Measurements from ENCODE around the gene ACAA1.

The ACAA1 gene

DNA sequence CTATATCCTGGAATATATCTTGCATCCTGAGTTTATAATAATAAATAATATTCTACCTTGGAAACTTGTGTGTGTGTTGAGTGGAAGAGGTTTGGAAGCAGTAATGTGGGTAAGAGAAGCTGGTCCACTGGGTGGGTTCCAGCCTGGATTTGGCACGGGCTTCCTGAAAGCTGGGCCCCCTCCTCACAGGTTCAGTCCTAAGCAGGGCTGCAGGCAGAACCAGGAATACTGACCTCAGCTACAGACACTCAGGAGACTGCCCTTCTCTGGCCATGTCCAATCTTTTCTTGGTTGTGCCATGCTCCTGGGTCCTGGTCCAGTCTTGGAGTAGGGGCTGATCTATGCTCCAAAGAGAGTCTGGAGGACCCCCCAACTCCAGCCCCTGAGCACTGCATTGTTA is 6.0 kb upstream of the ACAA1 start:
- TF ChIP-seq, protein P1, sequence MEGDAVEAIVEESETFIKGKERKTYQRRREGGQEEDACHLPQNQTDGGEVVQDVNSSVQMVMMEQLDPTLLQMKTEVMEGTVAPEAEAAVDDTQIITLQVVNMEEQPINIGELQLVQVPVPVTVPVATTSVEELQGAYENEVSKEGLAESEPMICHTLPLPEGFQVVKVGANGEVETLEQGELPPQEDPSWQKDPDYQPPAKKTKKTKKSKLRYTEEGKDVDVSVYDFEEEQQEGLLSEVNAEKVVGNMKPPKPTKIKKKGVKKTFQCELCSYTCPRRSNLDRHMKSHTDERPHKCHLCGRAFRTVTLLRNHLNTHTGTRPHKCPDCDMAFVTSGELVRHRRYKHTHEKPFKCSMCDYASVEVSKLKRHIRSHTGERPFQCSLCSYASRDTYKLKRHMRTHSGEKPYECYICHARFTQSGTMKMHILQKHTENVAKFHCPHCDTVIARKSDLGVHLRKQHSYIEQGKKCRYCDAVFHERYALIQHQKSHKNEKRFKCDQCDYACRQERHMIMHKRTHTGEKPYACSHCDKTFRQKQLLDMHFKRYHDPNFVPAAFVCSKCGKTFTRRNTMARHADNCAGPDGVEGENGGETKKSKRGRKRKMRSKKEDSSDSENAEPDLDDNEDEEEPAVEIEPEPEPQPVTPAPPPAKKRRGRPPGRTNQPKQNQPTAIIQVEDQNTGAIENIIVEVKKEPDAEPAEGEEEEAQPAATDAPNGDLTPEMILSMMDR (IDR thresholded peaks at IDR 0.05): no peak

DNA sequence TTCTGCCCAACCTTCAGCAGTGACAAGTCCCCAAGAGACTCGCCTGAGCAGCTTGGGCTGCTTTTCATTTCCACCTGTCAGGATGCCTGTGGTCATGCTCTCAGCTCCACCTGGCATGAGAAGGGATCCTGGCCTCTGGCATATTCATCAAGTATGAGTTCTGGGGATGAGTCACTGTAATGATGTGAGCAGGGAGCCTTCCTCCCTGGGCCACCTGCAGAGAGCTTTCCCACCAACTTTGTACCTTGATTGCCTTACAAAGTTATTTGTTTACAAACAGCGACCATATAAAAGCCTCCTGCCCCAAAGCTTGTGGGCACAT is 5.0 kb upstream of the ACAA1 start:
- TF ChIP-seq, protein P1 (IDR thresholded peaks at IDR 0.05): no peak

DNA sequence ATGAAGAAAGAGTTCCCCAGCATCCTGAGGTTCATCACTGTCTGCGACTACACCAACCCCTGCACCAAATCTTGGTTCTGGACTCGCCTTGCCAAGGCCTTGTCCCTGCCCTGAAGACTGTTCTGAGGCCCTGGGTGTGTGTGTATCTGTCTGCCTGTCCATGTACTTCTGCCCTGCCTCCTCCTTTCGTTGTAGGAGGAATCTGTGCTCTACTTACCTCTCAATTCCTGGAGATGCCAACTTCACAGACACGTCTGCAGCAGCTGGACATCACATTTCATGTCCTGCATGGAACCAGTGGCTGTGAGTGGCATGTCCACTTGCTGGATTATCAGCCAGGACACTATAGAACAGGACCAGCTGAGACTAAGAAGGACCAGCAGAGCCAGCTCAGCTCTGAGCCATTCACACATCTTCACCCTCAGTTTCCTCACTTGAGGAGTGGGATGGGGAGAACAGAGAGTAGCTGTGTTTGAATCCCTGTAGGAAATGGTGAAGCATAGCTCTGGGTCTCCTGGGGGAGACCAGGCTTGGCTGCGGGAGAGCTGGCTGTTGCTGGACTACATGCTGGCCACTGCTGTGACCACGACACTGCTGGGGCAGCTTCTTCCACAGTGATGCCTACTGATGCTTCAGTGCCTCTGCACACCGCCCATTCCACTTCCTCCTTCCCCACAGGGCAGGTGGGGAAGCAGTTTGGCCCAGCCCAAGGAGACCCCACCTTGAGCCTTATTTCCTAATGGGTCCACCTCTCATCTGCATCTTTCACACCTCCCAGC is 4.4 kb upstream of the ACAA1 start:
- TF ChIP-seq, protein P1 (IDR thresholded peaks at IDR 0.05): no peak

DNA sequence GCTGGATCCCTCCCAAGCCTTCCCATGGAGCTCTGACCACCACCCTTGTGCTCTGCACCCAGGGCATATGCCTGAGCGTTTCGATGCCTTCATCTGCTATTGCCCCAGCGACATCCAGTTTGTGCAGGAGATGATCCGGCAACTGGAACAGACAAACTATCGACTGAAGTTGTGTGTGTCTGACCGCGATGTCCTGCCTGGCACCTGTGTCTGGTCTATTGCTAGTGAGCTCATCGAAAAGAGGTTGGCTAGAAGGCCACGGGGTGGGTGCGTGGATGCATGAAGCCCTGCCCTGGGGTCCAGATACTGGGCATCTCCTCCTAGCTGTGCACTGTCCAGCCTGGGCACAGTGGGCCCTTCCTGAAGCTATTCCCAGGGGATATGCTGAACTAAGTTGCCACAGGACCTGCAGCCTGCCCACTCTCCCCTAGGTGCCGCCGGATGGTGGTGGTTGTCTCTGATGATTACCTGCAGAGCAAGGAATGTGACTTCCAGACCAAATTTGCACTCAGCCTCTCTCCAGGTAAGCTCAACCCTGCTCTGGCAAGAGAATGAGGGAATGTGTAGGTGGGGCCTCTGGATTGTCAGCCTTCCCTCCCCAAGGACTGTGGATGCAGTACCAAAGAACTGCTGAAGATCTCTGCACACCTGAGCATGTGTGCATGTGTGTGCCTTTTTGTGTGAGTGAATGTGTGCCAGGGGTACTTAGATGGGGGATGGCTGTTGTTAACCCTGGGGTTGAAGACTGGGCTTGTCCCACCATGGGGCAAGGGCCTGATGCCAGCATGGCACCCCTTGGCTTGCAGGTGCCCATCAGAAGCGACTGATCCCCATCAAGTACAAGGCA is 3.6 kb upstream of the ACAA1 start:
- TF ChIP-seq, protein P1 (IDR thresholded peaks at IDR 0.05): no peak

DNA sequence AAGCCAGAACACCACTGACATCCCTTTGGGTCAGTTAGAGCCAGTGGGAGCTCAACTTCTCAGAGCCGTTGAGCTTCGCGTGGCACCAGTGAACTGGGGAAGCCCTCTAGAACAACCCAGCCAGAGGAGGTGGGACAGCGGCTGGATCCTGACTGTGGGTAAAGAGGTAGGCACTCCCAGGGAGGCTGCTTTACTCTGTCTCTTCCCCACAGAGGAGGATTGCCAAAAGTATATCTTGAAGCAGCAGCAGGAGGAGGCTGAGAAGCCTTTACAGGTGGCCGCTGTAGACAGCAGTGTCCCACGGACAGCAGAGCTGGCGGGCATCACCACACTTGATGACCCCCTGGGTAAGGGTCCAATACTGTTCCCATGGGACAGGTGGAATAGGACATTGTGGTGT is 2.7 kb upstream of the ACAA1 start:
- TF ChIP-seq, protein P1 (IDR thresholded peaks at IDR 0.05): no peak

DNA sequence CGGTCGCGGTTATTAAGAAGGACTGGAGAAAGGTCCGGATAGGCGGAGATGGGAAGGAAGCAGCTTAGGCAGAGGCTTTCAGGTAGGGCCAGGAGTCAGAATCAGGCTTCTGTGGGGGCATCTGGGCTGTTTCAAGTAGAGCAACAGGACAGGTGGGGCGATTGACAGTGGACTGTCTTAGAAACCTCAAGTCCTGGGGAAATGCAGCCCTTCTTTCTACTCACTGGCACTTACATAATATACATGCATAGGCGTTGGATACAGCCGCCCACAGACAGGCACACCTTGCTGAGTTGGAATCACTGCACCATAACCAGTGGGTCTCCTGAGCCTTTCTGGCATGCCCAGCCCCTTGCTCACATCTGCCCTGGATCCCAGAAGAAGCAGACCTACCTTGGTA is 2.3 kb upstream of the ACAA1 start:
- TF ChIP-seq, protein P1 (IDR thresholded peaks at IDR 0.05): no peak

DNA sequence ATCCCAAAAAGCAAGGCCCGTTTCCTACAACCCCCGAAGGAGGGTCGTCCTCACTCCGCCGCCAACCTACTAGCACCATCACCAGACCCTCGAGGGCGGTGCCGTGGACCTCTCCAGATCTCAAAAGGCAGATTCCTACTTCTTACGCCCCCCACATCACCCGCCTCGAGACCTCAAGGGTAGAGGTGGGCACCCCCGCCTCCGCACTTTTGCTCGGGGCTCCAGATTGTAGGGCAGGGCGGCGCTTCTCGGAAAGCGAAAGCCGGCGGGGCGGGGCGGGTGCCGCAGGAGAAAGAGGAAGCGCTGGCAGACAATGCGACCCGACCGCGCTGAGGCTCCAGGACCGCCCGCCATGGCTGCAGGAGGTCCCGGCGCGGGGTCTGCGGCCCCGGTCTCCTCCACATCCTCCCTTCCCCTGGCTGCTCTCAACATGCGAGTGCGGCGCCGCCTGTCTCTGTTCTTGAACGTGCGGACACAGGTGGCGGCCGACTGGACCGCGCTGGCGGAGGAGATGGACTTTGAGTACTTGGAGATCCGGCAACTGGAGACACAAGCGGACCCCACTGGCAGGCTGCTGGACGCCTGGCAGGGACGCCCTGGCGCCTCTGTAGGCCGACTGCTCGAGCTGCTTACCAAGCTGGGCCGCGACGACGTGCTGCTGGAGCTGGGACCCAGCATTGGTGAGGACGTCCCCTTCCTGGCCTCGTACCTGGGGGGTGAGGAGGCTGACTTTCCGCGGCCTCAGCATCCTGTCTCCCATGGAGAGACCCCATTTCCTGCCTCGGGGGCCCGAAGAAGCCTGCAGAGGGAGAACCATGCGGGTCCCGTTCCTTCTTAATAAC is 1.6 kb upstream of the ACAA1 start, which contains the start of gene MYD88:
TSS of gene MYD88 (plus strand) at position 313 of the 842 bp plus-strand sequence. CDS start at position 353, 40 bp downstream.
- TF ChIP-seq, protein P1 (IDR thresholded peaks at IDR 0.05): no peak
